ENCODE data around the gene SAXO2.
"Not testable (repeated sequence)": the region's sequence is repeated elsewhere in the genome, so short reads cannot be mapped to it uniquely, and the experiment has no call there.

Gene SAXO2, protein sequence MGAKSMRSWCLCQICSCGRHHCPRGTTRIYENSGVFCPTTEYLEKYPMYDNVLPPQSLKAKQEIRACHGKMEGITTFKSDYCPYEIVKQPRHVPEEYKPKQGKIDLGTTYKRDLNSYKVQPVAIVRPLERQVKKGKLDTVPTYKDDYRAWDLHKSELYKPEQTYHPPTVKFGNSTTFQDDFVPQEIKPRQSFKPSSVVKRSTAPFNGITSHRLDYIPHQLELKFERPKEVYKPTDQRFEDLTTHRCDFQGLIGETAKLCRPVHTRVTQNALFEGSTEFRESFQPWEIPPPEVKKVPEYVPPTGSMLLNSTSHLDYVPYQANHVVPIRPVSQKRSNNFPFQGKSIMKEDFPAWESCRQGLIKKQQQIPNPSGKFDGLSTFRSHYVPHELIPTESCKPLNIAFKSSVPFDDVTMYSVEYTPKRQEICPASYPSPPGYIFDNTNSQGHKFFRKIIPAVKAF

DNA sequence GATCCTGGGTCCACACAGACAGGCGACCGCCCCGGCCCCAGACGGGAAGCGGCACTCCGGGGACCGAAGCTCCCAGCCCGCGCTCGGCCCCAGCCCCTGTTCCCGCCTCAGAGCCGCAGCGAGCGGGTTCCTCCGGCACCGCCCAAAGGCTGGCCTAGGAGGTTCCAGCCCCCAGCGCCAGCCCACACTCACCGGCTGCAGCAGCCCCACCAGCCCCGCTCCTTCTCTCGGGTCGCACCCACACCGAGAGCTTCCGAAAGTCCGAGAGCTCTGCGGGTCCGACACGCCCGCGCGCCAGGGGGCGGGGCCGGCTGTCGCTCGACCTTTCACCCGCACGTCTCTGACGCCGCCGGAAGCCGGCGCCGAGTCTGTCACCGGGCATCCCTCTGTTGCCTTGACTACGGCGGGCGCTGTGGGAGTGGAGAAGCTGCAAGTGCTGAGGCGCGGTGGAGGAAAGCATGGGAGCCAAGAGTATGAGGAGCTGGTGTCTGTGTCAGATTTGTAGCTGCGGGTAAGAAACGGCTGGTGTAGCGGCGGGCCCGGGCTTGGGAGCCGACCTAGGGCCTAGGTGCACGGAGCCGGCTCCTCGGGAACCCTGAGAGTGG is at the start of gene SAXO2, which contains the start of gene EFL1:
SAXO2 (plus strand) TSS at position 397 of the 605 bp plus-strand sequence; CDS start at position 459, 62 bp downstream.
EFL1 (minus strand) TSS at position 313 of the 605 bp plus-strand sequence. CDS start 956 bp downstream, outside the sequence.
- peak; percentile 40 for DNase-seq

DNA sequence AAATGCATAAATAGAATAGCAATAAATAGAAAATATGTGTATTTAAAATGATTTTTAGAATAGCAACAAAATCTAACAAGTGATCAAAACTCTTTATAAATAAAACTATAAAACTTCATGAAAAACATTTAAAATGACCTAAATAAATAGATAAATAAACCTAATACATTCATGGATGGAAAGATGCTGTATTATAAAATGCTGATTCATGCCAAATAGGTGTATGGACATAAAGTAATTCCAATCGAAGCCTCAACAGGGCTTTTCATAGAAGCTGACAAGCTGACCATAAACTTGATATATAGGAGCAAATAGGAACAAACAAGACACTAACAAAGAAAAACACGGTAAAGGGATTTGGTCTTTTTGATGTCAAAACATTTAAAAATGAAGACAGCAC is 46.5 kb upstream of the SAXO2 start:
- DNase-seq: not testable (repeated sequence)

DNA sequence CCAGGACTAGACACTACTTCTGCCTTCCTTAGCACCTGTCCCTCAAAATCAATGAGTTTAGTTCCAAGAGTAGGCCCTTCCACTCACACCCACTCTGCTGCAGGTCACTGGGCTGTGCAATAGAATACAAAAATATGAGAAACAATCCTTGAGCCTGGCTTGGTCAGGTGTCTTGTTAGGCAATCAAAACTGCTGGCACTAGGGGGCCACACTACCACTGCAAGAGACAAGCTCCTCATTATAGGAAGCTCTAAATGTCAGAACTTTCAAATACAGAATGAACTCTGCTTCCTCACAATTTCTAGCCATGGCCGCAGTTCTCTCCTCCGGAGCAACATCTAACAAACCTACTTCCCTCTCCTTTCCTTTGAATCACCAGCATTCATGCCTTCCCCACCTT is 41.1 kb upstream of the SAXO2 start:
- not testable (repeated sequence) for DNase-seq

DNA sequence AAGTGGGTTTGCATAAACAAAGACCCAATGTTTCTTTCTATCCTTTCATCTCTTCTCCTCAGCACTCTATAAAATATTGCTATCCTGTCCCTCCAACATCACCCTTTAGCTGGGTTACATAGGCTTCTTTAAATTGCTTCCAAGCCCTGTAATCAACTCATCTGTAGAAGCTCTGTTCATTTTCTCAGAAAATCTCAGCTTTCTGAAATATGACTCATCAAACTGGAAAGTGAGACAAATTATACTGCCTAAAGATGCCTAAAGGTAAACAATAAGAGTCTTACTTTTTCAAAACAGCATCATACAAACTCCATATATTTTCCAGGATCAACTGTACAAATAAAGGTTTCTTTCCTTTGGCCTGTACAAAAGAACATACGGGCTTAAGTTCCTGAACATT is 33.9 kb upstream of the SAXO2 start:
- no peak for DNase-seq

DNA sequence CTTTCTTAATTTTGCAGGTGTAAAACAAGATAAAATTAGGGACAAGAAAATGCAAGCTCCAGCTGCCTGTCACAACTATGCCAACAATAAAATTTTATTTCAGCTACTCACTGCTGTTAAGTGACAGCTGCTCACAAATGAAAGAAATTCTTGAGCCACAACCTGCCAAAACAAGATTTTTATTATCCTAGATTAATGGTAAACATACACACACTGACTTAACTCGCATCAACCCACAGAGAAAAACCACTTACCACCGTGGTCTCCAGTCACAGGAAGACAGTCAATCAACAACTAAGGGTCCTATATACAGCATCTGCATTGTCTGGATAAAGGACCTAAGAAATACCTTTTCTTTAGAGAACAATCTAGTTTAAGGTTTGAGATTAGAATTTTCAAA is 31.4 kb upstream of the SAXO2 start:
- DNase-seq: no peak

DNA sequence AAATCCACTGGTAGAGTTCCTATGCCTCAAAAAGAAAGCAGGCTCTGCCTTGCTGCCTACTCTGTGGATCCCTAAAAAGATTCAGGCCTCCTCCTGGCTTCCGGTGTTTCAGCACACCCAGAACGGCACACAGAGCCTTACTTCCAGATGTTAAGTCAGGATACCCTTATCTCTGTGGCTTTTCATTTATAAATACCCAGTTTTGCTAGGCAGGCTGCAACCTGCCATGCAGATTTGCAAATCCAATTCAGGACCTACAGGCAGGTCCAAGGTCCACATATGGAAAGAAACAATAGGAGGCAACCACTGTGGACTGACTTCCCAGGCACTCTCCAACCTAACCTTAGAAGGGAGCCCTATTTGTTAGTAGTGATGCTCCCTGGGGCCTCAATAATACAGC is 30.8 kb upstream of the SAXO2 start:
- no peak for DNase-seq

DNA sequence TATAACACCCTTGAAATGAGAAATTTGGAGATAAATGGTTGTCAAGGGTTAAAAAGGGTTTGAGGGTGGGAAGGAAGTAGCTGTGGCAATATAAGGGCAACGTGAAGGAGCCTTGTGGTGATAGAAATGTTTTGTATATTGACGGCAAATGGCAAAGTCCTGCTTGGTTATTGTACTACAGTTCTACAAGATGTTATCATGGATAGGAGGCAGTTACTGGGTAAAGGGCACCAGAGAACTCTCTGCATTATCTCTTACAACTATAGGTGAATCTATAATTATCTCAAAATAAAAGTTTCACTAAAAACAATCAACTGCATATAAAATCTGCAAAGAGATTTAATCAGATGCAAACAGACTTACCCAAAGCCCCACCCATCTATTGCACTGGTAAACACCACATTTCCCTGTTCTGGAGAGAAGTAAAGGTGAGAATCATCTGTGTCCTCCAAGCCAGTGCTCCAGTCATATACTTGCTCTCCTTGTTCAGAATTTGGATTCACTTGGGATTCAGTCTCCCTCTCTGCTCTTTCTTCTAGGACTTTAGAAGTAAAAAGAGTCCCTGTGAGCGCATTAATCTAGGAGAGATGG is 24.6 kb upstream of the SAXO2 start:
- DNase-seq: not testable (repeated sequence)

DNA sequence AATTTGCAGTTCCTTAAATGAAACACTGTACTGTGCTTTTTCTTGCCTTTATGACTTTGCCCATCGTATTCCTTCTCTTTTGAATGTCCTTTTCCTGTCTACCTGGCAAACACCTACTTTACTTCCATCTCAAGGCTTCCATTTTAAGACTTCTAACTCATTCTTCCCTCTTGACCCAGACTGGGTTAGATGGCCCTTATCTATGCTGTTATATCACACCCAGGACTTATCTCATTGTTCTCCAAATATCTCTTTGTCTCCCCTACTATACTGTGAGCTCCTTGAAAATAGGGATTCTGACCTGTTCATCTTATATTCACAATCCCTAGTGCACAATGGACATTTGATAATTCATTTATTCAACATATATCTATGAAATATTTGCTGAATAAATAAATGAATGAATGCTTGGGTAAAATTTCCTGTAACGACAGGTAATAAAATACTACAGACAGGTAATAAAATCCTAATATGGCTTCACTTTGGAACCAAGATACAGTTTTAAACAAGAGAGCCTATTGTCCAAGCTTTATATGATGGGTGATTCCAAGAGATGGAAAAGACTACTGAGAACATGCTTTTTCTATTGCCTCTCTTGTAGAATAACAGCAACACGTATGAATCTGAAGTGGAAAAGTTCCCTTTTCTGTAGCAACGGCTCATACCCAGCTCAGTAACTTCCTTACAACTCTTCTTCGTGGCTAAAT is 22.8 kb upstream of the SAXO2 start:
- DNase-seq: no peak

DNA sequence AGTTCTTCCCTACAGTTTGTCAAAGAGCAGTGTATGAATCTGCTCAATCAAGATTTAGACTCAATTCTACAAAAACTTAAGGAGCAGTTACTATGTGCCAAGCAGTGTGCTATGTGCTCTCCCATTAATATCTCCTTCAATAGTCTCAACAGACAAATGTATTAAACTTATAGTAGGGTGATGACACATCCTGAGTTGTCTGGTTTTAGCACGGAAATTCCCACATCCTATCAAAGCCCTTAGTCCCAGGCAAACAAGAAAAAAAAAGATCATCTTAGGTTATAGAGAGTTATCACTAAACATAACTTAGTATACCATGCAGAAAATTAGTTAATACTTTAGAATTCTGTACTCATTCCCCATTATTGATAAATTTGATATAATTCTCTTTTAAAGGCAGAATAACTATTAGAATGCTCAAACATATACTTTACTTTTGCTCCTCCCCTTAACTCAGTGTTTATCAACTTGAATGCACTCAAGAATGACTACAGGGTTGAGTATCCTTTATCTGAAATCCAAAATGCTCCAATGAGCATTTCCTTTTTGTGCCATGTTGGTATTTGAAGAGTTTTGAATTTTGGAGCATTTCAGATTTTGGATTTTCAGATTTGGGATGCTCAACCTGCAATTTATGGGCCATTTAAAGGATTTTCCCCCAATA is 20.6 kb upstream of the SAXO2 start:
- DNase-seq: not testable (repeated sequence)

DNA sequence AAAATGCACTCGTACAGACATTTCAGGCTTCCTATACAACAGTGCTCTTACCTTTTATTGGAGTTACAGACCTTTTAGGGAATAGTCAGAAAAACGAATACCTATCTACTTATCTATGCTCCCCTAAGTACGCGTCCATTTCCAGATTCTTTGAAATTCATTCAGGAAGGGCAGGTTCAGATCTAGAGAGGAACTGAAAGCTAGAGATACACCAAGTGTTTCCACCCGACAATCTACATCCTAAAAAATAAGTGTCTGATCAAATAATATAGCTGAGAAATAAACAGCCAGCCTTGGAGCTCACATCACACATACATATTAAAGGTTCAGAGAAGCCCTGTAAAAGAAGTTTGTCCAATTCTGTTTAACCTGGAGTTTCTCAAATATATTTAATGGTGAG is 19.0 kb upstream of the SAXO2 start:
- DNase-seq: not testable (repeated sequence)

DNA sequence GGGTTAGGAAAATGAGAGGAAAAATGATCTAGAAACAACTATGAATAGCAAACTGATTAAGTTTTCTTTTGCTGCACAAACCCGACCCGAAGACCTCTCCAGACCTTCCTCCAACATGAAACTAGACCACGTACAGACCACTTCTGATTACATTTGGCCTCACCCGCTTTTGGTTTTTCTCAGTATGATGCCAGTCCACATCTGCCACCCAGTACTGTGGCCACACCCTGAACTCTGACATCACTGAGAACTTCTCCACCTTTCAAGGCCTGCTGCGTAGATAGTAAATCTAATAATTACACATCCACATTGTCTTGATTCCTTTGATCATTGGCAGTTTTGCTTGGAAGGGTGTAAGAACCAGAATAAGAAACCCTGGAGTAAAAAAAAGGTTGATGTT is 16.7 kb upstream of the SAXO2 start:
- not testable (repeated sequence) for DNase-seq

DNA sequence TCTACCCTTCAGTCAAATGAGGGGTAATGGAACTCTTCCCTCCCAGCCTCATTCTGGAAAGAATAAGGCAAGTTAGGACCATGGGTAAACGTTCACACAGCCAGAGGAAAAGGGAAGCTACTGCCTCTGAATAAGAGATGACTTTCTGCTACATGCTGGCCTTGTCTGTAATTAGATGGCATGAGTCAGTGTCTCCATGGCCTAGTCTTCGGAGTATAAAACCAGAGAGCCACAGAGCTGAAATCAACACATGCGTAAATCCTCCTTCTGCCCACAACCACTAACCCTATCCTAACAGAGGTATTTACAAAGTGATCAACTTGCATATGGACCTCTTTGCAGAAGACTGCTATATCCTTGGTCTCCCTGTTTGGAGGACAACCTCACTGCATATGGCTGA is 14.4 kb upstream of the SAXO2 start:
- DNase-seq: not testable (repeated sequence)

DNA sequence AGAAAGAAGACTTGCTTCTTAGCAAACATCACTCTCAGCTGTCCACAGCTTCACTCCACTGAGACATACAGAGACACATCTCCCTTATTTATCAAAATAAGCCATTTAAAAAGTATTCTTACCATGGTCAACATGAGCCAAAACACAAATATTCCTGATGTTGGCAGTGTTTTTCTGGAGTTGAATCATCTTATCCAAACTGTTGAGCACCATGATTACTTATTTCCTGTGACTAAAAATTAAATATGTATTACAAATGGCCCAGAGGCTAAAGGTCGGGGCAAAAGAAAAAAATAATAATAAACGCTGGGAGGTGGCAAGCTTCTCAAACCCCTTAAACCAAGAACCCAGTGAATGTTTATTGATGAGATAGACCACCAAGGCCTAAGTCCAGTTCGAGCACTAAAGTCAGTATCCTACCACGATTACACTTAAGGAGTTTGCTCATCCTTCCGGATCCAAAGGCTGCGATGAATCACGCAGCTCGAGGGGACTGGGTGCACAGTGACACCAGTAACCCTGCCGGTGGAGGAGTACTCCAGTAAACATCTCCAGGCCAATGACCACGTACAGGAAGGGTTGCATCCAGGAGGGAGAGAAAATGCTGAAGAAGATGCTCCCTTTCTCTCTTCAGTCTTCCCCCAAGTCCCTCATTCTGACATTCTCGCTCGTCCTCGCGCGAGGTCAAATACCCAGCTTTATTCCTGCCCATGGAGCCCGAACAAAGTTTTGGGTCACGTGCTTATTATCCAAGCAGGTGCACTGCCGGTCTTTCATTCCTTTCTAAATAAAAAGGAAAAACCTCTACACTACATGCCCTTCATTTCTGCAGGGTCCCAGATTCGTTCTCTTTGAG is 824 bp upstream of the SAXO2 start:
- not testable (repeated sequence) for DNase-seq

DNA sequence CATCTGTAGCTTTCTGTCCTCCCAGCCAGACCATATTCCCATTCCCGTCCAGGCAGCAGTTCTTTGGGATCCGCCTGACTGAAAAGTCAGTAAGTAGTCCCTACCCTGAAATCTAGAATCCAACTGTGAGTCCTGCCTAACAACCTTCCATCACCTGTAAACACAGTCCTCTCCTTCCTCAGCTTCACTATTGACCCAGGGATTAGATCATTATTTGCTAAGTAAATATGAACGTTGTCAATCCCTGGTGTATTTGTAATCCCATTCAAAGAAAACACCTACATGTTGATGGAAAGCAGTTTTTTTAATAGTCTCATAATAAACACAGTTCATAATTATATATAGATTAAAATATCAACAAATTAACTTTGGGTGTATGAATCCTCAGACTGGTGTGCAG is 732 bp downstream of the SAXO2 start:
- peak; percentile 48 for DNase-seq

DNA sequence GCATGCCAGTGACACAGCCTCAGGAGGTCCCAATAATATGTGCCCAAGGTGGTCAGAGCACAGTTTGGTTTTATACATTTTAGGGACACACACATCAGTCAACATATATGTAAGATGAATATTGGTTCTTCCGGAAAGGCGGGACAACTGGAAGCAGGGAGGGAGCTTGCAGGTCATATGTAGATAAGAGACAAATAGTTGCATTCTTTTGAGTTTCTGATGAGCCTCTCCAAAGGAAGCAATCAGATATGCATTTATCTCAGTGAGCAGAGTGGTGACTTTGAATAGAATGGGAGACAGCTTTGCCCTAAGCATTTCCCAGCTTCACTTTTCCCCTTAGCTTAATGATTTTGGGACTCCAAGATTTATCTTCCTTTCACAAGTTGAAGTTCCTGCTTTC is 4.5 kb downstream of the SAXO2 start:
- DNase-seq: not testable (repeated sequence)

DNA sequence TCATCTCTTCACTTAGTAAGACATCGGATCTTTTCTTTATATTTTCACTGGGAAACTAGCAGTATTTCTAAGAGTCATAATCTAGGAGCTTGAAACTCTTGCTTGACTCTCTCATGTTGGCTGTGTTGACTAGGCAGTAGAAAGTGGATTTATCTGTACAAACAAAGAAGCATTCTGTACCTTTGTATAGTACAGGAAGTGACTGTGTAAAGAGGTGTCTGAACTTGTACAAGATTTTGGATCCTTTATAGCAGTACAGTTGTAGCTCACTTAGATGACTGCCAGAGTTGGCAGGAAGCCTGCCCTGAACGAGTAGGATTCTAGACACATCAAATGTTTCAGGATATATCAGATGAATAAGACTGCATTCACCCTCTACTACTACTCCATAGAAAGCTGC is 5.8 kb downstream of the SAXO2 start:
- DNase-seq: not testable (repeated sequence)

DNA sequence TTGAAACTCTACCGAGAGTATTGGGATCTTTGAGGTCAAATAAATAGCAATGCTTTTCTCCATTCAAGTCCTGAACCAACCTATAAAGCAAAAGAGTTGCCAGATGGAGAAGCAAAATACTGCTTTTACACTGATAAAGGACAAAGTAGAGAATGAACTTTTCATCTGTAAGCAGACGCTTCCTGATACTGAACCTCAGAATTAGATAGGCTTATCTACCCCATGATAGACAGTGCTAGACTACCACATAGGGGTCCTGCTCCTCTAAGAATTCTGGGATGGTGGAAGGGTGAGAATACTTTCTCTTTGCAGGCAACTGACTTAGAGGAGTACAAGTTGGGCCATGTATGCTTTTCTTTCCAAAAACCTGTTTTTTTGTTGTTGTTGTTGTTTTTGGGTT is 9.5 kb downstream of the SAXO2 start:
- no peak for DNase-seq

DNA sequence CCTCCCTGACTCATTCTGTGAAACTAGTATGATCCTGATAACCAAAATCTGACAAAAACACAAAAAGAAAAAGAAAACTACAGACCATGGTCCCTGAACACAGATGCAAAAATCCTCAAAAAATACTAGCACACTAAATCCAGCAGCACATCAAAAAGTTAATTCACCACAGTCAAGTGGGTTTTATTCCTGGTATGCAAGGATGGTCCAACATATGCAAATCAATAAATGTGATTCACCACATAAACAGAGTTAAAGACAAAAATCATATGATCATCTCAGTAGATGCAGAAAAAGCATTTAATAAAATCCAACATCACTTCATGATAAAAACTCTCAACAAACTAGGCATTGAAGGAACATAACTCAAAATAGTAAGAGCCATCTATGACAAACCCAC is 12.8 kb downstream of the SAXO2 start:
- DNase-seq: no peak

DNA sequence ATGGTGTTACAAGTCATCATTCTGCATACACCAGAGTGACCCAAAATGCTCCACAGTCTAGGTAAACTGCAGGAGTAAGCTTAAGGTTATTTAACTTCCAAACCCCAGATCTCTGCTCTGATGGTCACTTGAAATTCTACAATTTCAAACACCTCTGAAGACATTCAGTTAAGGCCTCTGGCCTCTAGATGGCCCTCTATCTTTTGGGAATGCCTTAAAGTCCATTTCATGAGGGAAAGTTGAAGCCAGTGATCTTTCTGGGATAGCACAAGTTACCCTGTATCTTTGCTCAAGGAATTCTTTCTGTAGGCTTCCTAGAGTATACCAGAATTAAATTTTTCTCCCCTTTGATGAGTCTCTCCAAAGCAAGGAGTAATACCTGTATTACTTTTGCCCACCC is 18.7 kb downstream of the SAXO2 start:
- not testable (repeated sequence) for DNase-seq

DNA sequence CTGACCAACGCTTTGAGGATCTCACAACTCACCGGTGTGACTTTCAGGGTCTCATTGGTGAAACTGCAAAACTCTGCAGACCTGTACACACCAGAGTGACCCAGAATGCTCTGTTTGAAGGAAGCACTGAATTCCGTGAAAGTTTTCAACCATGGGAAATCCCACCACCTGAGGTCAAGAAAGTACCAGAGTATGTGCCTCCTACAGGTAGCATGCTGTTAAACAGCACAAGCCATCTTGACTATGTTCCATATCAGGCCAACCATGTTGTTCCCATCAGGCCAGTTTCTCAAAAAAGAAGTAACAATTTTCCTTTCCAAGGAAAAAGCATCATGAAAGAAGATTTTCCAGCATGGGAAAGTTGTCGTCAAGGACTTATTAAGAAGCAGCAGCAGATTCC is 19.8 kb downstream of the SAXO2 start:
- DNase-seq: not testable (repeated sequence)

DNA sequence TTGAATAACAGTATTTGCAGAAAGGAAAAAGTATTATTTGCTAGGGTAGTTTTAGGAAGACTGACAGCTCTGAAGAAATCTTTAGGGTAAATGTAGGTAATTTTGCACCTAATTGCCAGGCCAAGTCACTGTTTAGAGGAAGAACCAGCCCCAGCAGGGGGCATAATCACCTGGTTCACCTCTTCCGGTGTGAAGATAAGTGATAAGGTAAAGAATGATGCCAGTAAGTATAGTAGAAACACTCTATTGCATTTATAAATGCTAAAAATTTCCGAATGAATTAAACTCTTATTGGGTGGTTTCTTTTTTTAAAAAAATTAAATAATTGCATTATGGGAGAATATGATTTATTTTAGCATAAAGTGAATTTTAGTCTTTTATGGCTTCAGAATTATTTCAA is 21.8 kb downstream of the SAXO2 start:
- not testable (repeated sequence) for DNase-seq

DNA sequence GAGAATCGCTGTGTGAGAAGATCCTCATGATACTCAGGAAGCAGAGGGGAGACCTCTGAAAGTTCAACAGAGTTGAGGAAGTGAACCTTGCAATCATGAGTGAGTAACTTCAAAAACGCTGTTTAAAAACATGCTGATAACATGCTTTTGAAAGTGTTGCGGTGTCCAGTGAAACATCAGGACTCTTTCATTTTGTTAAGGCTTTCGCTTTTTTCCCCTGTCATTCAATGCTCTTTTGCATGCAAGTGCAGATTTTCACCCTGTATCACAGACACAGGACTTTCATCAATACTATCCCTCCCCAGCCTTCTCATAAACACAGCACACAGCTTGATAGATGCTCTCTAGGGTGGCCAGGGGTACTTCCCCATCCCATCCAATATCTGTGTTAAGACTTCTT is 23.9 kb downstream of the SAXO2 start:
- not testable (repeated sequence) for DNase-seq
